Glutamatergic neuron (in vitro differentiated cells): Measurements from ENCODE around the gene FHOD3. TPM values are rescaled to one million over a fixed set of nuclear protein-coding genes. Genes with fewer than 3 reads are reported as not detected.

Experiments
- DNase-seq: peaks from one replicate; pipeline ENCODE4 v3.0.0; 2022
- H3K27ac Mint-ChIP-seq: one replicate; pipeline ENCODE4 v1.8.0; 2020; ENCODE audit warnings: mild to moderate bottlenecking, mixed read lengths, inconsistent platforms; ENCODE audit not compliant: unreplicated experiment
- H3K27me3 Mint-ChIP-seq: one replicate; pipeline ENCODE4 v1.8.0; 2020; ENCODE audit warnings: mild to moderate bottlenecking, moderate library complexity, mixed read lengths, inconsistent platforms; ENCODE audit not compliant: unreplicated experiment
- H3K36me3 Mint-ChIP-seq: one replicate; pipeline ENCODE4 v1.8.0; 2020; ENCODE audit warnings: mild to moderate bottlenecking, mixed read lengths, inconsistent platforms; ENCODE audit not compliant: unreplicated experiment
- H3K4me1 Mint-ChIP-seq: one replicate; pipeline ENCODE4 v1.8.0; 2020; ENCODE audit warnings: mild to moderate bottlenecking, low read depth, mixed read lengths, inconsistent platforms; ENCODE audit not compliant: unreplicated experiment
- H3K4me3 Mint-ChIP-seq: one replicate; pipeline ENCODE4 v1.8.0; 2020; ENCODE audit warnings: mild to moderate bottlenecking, mixed read lengths, inconsistent platforms; ENCODE audit not compliant: unreplicated experiment
- H3K9me3 Mint-ChIP-seq: one replicate; pipeline ENCODE4 v1.8.0; 2020; ENCODE audit warnings: mild to moderate bottlenecking, moderate library complexity, mixed read lengths, inconsistent platforms; ENCODE audit not compliant: unreplicated experiment
- total RNA-seq: library from RNA; stranded (reverse); fragmentation: NEBNext Ultra II Directional; extraction: Animal tissue kit (Norgen Biotek cat#: 25700); gene quantifications from one replicate; pipeline ENCODE4 v1.2.1, GENCODE V29; 2021; ENCODE audit not compliant: unreplicated experiment
- TF ChIP-seq, protein P1 (sequence below): fragments of 200-600 bp; sonication (generic); IDR thresholded peaks from one replicate; pipeline ENCODE4 v1.5.0; 2021; ENCODE audit not compliant: partially characterized antibody, unreplicated experiment

FHOD3 gene
- total RNA-seq, 1 donor from 2014 or later = 21.2 TPM

DNA sequence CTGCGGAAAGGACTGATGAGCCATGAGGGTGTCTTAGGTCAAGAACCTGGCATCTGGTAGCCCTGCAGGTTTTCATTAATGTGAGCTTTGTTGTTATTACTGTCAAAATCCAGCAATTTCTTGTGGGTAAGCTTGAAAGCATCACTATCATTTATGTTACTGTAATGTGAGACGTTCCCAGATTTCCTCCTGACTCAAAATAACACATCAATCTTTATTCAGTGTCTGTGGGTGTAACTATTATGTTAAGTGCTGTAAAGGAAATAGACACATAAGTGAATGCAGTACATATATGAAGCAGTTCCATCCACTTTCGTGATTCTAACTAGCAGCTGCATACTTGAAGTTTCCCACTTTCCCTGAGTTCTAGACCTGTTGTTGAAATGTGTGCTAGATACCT, 89.8 kb downstream of the FHOD3 start:
- Mint-ChIP-seq H3K9me3 (peaks cover 4% of the 10 kb centered on the region), H3K4me1 (peaks cover 20% of the 10 kb centered on the region), H3K27me3 (peaks cover 4% of the 10 kb centered on the region), H3K4me3 (no peak overlapping the region), H3K36me3 (no peaks in the 10 kb centered on the region), H3K27ac (no peak overlapping the region)
- no peak for DNase-seq
- TF ChIP-seq, protein P1, sequence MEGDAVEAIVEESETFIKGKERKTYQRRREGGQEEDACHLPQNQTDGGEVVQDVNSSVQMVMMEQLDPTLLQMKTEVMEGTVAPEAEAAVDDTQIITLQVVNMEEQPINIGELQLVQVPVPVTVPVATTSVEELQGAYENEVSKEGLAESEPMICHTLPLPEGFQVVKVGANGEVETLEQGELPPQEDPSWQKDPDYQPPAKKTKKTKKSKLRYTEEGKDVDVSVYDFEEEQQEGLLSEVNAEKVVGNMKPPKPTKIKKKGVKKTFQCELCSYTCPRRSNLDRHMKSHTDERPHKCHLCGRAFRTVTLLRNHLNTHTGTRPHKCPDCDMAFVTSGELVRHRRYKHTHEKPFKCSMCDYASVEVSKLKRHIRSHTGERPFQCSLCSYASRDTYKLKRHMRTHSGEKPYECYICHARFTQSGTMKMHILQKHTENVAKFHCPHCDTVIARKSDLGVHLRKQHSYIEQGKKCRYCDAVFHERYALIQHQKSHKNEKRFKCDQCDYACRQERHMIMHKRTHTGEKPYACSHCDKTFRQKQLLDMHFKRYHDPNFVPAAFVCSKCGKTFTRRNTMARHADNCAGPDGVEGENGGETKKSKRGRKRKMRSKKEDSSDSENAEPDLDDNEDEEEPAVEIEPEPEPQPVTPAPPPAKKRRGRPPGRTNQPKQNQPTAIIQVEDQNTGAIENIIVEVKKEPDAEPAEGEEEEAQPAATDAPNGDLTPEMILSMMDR = no peak

DNA sequence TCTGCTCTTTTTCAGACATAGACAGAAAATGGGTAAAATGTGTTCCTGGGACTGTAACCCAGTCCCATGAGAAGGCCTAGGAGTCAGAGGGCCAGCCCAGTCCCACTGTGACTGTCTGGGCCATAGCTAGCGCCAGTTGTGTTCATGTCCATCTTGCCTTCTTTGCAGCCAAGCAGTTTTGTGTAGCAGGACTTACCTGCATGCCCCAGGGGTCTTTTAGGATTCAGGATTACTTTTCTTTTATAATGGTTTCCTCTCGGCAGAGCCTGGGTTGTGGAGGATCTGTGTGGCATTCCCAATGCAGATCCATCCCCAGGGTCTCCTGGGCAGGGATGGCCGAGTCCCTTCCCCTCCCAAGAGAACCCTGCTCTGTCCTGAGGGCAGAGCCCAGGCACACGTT, 90.8 kb downstream of the FHOD3 start:
- peaks cover 22% of the 10 kb centered on the region for H3K4me1 Mint-ChIP-seq
- no peak overlapping the region for H3K27ac Mint-ChIP-seq
- no peaks in the 10 kb centered on the region for H3K36me3 Mint-ChIP-seq
- no peak for DNase-seq
- H3K27me3 Mint-ChIP-seq = peaks cover 4% of the 10 kb centered on the region
- peaks cover 4% of the 10 kb centered on the region for H3K9me3 Mint-ChIP-seq
- TF ChIP-seq, protein P1 = no peak
- no peak overlapping the region for H3K4me3 Mint-ChIP-seq

DNA sequence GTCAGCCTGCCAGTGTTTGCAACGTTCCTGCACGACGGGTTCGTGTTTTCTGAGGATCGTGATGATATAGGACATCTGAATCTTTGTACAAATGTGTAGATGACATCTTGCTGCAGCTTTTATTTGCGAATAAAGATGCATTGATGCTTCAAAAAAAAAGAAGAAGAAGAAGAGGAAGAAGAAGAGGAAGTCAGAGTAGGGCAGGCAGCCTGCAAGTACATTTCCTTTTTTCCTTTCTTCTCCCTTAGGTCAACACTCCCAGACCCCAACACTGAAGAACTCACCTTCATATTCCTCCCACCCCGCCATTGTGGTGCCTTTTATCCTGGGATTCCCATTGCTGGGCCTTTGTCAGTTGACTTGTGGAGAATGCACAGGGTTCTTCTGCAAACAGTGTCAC, 91.5 kb downstream of the FHOD3 start:
- Mint-ChIP-seq H3K27me3 (peaks cover 4% of the 10 kb centered on the region), H3K36me3 (peaks cover 5% of the 10 kb centered on the region), H3K27ac (no peak overlapping the region)

DNA sequence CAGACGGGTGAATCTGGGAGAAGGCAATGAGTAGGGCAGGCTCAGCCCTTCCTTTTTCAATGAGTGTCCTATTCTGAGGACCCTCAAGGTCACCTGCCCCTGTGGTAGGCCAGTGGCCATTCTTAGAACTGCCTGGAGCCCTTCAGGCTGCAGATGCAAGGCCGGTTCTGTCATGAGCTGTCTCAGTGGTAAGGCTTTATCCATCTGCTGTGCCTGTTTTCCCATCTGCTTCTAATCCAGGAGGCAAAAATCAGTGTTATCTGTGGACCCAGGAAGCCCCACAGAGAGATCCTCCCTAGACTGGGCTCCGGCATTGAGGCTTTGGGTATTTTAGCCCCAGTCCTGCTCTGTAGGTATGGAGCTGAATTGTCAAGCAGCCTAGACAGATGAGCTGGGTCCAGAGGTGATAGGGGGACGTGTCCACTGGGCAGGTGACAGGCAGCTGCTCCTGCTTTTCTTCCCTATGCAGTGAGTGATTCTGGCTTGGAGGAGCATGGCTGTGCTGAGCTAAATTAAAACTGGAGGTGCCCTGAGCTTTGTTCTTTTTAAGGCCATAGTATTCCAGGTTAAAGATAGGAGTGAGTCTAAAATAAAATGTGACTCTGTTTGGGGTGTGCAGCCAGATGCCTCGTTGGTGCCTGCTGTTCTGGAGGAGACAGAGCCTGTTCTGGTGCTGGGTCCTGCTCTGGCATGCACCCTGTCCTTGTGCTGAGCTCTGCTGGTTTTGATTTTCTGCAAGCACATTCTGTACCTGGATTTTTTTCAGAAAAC, 92.5 kb downstream of the FHOD3 start:
- H3K9me3 Mint-ChIP-seq = peaks cover 7% of the 10 kb centered on the region
- TF ChIP-seq, protein P1 = no peak
- H3K36me3 Mint-ChIP-seq = peaks cover 8% of the 10 kb centered on the region
- no peak for DNase-seq
- peaks cover 22% of the 10 kb centered on the region for H3K4me1 Mint-ChIP-seq
- H3K27ac Mint-ChIP-seq = peak overlapping the region; percentile 67
- no peak overlapping the region for H3K4me3 Mint-ChIP-seq
- H3K27me3 Mint-ChIP-seq = peaks cover 4% of the 10 kb centered on the region

More for the DNA sequence above, 91.5 kb downstream of the FHOD3 start:
- H3K4me3 Mint-ChIP-seq = no peak overlapping the region
- H3K9me3 Mint-ChIP-seq = peaks cover 4% of the 10 kb centered on the region
- TF ChIP-seq, protein P1 = no peak
- H3K4me1 Mint-ChIP-seq = peaks cover 22% of the 10 kb centered on the region
- no peak for DNase-seq

DNA sequence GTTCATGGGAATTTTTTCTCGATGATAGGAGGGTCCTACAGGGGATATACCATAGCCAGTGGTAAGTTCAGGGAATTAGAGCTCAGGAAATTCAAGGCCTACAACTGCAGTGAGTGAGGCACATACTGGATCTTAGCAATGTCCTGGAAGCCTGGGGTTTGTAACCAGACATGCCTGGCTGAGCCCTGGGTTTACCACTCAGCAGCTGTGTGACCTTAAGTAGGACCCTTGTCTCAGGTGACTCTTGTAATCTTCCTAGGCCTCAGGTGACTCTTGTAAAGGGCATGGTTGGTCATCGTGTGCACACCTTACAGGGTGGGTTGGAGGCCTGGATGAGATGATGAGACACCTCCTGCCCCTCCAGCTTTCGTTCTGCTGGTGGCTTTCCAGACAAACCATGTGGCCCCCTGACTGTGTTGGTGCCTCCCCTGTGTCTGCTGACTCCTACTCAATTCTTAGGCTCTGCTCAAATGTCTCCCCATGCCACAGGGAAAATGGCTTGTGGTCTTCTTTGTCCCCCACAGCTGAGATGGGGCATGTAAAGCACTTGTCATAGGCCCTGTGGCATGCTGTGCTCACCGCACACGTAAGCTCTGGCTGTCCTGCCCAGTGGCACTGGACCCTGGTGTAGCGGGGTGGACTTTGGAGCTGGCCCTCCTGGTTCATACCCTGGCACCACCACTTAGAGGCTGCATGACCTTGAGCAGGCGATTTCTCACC, 94.1 kb downstream of the FHOD3 start:
- peaks cover 6% of the 10 kb centered on the region for H3K9me3 Mint-ChIP-seq
- TF ChIP-seq, protein P1 = no peak
- H3K4me1 Mint-ChIP-seq = peaks cover 22% of the 10 kb centered on the region
- no peak overlapping the region for H3K27ac Mint-ChIP-seq
- no peak overlapping the region for H3K4me3 Mint-ChIP-seq
- DNase-seq = no peak
- peaks cover 10% of the 10 kb centered on the region for H3K36me3 Mint-ChIP-seq
- peaks cover 2% of the 10 kb centered on the region for H3K27me3 Mint-ChIP-seq
